ENCODE measurements around the gene DOK3.

The DOK3 gene, protein sequence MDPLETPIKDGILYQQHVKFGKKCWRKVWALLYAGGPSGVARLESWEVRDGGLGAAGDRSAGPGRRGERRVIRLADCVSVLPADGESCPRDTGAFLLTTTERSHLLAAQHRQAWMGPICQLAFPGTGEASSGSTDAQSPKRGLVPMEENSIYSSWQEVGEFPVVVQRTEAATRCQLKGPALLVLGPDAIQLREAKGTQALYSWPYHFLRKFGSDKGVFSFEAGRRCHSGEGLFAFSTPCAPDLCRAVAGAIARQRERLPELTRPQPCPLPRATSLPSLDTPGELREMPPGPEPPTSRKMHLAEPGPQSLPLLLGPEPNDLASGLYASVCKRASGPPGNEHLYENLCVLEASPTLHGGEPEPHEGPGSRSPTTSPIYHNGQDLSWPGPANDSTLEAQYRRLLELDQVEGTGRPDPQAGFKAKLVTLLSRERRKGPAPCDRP

DNA sequence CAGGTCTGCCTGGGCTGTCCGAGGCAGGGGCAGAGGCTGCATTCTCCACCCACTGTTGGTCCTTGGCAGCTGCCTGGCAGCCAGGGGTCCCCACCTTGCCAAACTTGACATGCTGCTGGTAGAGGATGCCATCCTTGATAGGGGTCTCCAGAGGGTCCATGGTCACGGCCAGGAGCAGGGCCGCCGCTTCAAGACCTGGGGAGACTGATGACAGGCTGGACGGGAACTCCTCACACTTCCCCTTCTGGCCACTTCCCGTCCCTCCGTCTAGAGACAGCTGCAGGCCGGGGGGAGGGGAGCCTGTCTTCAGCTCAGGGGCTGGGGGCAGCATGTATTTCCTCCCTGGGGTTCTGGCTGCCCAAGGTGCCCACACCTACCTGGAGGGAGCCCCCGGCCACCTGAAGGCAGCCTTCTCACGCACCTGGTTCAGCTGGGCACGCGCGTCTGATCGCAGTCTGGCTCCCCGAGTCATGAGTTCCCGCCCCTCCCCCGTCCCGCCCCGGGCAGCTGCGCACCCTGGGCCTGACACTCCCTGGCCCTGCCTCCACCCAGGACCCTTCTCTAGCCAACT lies at the start of gene DOK3:
TSS of gene DOK3 (minus strand) at position 446 of the 571 bp plus-strand sequence. CDS start at position 160, 286 bp downstream.
- DNase-seq (ENCODE audit: low spot score), result no peak

DNA sequence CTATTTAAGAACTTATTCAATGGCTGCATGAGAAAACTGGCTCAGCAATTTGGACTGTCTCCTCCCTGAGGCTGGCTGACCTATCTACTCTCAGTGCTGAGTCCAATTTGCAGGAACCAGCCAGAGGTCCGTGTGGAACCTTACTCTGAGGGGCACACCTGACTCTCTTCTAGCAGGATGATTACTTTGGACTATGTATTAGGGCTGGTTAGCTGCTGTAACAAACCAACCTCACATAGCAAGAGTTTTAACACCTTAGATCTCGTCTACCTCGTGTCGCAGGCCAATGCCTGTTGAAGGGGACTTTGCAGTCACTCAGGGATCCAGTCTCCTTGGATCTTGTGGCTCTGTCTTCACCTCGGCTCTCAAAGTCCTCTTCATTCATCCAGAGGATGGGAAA lies 48.2 kb upstream of the DOK3 start:
- DNase-seq (ENCODE audit: low spot score), result no peak

DNA sequence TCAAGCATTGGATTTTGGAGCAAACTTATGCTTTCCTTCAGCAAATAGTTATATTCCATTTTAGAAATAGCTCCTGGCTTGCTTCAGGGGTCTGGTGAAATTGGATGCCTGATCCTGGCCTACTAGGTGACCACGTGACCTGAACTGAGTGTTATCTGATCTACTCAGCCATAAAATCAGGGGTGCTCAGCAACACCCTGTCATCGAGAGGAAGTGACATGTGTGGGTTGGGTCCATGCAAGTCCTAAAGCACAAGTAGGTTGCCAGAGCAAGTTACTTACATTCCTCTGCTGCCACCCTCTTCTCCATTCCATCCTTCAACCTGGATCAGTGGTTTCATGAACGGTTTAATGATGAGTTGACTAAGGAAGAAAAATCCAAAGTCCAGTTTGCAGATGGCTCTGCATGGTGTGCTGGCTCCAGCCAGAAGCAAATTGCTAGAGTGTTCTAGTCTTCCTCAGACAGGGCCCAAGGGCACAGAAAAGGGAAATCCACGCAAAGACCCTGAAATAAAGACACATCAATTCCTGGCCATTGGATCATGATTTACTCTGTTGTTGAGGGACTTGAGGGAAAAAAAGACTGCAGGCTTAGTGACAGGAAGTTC lies 47.5 kb upstream of the DOK3 start:
- no peak for DNase-seq (ENCODE audit: low spot score)

DNA sequence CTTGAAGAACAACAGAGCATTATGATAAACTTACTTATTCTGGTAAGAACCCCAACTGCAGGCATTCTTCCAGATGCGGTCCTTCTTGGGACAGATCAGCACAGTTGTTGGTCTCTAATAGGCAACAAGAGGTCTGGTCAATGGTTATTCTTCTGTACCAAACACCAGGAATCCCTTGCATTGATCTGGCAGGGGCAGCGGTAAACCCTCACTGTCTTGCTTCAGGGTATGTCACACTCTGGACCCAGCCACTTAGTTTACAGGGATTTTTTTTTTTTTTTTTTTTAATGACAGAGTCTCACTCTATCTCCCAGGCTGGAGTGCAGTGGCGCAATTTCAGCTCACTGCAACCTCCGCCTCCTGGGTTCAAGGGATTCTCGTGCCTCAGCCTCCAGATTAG lies 46.0 kb upstream of the DOK3 start:
- DNase-seq (ENCODE audit: low spot score), result no peak

DNA sequence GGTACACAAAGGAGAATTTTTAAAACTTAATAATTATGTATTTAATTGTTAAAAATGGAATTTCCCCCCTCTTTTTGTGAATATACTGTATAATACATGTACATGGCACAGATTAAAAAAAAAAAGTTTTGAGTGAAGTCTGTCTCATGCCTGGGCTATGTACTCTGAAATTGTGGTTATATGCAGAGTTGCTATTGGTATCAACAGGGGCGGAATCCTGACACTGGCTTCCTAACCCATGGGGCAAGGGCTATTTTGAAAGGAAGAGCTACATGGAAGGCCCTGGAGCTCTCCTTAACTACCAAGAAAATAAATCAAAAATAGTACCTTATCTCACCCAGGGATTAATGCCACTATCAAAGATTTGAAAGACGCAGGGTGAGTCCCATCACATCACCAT lies 45.6 kb upstream of the DOK3 start:
- no peak for DNase-seq (ENCODE audit: low spot score)

DNA sequence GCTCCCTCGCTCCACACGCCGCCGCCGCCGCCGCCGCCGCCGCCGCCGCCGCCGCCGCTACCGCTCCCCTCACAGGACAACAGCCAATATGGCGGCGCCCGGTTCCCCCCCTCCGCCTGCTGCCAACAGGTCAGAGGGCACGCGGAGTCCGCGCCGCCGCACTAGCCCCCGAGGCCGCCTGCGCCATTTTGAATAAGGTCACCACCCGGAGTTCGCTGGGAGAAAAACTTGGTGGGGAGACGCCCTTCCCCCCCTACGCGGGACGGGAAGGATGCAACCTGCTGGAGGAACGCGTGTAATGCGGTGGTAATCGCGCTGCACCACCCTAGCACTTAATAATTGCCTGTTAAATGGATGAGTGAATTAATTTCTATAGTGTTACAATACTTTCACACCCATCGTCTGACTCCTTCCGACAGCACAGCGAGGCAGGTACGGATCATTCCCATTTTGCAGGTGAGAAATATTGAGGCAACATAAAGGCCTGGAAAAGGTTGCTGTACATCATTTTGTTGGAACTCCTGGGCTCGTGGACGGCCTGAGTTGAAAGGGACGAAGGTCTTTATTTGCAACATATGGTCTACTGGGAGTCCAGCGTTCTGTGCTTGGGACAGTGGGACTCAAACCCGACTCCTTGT lies 45.0 kb upstream of the DOK3 start, which contains the start of gene FAM193B:
TSS of gene FAM193B (minus strand) at position 90 of the 638 bp plus-strand sequence. CDS start 105 bp downstream, outside the sequence.
- DNase-seq (ENCODE audit: low spot score), result peak; percentile 89

DNA sequence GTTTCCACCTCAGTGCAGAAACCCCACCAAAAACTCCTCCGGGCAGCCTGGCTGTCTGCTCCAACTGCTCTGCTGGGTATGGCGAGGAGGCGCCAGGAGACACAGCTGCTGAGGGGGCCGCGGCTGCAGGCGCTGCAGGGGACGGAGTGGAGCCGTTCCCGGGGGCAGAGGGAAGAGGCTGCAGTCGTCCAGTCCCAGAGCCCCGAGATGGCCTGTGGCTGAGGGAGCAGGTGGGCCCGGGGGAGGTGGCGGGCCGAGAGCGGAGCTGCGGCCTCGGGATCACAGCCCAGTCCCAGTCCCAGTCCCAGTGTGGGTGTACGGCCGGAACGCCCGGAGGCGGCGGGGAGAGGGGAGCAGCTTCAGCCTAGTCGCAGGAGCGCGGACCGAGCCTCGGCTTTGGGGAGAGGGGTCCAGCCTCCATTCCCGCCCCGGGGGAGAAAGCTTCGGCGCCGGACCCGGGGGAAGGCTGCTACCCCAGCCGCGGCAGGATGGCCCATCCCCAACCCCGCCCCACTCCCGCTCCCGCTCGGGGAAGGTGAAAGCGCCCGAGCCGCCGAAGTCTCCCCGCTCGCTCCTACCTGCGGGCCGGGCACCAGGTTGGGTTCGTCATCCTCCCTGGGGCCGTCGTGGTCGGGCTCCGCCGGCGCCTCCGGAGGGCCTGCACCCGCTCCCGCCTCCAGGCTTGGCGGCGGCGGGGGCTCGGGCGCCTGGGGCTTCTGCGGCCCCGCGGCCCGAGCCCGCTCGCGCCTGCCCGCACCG lies 44.2 kb upstream of the DOK3 start:
- DNase-seq (ENCODE audit: low spot score), result no peak

DNA sequence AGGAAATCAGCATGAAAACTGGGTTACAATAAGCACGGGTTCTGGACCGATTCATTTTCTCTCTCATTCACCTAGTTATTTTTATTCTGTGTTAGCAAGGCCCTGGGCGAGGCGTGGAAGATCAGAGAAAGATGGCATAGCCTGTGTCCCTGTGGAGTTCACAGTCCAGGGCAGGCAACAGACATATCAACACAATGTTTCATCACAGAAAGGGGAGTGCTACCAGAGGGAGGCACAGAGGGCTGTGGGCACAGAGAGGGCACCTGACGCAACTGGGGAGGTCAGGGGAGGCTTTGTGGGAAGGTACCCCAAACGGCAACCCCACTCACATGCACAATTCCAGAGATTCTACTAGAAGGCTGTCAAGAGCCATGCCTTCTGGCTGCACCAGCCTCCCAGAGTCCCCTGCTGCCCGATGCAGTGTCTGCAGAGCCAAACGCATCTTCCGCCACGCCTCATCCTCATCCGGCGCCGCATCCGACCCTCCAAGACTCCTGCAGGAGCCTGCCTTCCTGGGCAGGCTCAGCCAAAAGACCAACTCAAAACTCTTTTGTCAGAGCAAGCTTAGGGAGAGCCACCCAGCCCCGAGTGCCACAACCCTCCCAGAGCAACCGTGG lies 43.3 kb upstream of the DOK3 start:
- DNase-seq (ENCODE audit: low spot score), result no peak

DNA sequence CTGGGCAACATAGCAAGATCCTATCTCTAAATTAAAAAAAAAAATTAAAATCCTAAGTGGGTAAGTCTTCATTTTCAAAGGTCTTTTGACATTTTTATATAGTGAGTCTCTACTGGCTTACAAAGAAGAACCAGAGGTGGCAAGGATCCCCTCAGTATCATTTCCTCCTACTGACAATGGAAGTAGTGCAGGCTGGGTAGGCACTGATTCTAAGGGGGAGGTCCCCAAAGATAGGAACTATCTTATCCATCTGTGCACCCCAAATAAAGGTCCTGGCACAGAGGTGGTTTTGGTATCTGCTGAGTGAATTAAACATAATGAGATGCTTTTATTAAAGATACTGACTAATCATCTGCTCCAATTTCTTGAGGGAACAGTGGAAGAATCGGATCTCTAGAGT lies 40.5 kb upstream of the DOK3 start:
- DNase-seq (ENCODE audit: low spot score), result no peak

DNA sequence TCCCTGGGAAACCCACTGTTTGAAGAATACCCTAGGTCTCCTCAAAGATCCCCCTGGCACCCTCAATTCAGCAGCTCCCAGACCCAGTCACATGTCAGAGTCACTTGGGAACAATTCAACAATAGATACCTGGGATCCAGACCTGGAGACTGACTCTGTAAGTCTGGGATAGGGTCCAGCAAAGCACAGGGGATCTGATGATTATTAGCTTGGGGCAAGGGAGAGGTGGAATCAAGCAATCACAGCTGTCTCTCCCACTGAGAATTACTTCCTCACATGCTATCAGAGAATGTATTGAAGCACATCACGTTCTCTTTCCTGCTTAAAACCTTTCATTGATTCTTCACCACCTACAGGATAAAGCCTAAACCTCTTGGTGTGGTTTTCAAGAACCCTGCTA lies 38.9 kb upstream of the DOK3 start:
- no peak for DNase-seq (ENCODE audit: low spot score)

DNA sequence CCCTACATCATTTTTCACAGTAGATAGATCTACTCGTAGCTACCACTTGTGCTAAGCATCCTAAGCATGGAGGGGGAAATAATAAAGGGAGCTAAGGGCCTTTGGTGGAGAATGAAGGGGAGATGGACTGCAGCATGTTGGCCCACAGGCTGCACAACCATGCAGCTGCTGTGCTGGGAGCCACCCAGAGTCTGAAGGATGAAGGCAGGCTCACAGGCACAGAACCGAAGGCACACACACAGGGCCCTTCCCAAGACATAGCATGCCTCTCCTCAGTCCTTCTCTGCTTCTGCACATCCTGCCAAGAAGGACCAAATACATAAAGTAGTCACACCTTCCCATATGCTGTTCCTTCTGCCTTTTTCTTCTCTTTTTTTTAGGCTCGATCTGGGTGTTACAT lies 38.1 kb upstream of the DOK3 start:
- no peak for DNase-seq (ENCODE audit: low spot score)

DNA sequence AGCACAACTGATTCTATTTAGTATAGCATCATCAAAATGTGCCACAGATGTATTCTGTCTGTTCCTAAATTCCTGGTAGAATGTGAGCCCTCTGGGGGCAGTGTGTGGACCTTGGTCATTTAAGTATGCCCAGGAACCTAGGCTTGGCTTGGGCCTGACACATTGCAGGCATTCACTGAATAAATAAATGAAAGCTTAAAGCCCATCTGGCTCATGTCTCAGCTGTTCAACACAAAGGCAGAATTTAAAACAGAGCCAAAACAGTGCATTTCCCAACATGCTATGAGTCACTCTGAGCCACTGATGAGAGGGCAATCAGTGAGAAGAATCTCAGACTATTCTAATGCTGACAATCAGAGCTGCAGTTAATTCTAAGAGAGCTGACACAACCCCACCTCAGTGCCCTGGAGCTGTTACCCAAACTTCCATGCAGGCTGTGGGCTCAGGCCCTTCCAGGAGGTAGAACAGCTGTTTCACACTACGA lies 36.7 kb upstream of the DOK3 start:
- DNase-seq (ENCODE audit: low spot score), result no peak

DNA sequence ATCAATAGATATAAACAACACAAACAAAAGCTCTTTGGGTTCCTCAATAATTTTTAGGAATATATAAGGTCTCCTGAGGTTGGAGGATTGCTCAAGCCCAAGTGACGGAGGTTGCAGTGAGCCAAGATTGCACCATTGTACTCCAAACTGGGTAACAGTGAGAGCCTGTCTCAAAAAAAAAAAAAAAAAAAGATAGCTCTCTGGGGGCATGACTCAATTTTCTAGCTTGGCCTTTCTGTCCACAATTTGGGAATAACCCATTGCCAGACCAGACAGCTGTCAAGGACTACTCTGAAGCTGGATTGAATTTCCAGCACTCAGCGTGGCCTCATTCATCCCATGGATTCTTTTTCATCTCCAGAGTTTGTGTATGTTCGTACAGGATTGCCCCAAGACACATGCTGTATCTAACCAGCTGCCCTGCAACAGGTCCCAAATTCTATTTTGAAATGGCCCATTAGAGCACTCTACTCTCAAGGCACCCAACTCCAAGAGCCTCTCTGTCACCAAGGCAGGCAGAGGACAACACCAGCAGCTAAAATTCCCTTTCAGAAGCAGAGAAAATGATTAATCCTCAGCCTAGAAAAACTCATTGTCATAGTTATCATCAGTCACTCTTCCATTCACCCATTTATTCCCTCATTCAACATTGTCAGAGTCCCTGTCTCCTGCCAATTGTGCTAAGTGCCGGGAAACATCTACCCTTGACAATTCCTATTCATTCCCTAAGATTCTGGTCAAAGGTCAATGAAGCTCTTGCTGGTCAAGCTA lies 36.0 kb upstream of the DOK3 start:
- DNase-seq (ENCODE audit: low spot score), result no peak

DNA sequence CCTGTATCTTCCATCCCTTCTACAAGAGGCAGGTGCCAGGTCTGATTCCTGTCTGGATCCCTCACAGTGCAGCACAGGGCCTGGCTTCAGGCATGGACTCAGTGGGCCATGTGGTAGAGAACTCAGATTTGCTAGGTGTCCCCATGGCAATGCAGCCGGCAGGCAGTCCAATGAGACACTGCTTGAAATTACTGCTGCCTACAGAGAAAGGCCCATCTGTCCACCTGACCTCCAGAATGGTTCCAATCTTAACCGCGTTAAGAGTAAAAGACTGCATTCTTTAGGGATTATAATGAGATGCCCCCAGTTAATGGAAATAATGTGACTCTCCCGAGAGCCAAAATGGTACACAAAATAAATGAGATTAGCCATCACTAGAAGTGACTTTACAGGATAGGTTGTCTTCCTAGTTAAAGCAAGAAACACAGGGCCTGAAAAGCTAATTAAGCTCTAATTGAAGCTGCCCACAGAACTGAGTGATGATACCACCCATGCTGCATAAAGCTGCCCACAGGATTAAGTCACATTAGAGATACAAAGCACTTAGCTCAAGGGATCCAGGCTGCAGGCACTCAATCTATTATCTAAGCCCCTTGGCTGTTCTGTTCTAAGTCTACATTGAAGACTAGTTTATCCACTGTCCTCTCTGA lies 33.3 kb upstream of the DOK3 start:
- DNase-seq (ENCODE audit: low spot score), result peak; percentile 60

DNA sequence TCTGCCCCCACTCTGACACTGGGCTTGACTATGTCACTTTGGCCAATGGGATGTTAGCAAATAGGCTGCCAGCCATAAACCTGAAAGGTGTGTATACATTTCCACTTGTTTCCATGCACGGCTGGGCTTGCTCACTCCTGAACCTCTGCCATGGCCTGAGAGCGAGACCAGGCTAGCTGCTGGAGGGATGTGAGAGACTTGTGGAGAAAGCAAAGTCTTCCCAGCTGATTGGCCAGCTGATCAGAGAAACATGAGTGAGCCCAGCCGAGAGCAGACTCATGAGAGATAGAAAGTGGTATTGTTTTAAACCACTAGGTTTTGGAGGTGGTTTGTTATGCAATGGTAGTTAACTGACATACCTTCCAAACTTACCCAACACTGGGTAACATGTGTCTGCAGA lies 30.8 kb upstream of the DOK3 start:
- no peak for DNase-seq (ENCODE audit: low spot score)

DNA sequence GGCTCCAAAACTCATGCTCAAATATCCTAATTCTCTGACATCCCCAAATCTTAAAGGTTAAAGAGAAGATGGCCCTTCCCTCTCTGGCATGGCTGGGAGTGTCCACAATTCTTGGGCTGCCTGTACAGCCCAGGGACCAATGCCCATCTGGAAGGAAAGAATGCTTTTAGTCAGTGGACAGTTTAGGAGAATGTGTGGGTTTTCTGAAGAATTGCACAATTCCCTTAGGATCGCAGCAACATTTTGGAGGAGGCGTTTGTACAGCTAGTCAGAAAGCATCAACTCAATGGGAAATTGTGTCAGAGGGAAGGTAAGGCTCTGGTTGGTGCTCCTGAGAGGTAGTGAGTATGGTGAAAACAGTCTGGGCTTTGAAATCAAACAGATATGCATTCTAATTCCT lies 29.8 kb upstream of the DOK3 start:
- DNase-seq (ENCODE audit: low spot score), result no peak

DNA sequence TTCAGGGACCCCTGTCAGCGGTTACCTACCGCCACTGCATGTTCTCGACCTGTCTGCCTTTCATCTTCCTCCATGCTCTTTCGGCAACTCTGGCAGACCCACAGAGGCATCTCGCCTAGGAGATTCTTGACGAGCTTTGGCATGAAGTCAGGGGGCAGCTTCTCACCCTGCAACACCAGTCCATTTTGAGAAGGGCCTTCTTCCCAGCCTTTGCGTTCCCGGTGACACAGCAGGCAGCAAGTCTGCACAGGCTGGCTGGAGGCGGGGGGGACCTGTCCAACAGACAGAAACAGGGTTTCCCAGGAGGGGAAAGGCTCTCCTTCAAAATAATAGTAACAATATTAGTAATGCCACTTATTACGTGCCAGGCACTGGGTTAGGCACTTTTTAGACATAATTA lies 29.2 kb upstream of the DOK3 start:
- no peak for DNase-seq (ENCODE audit: low spot score)

DNA sequence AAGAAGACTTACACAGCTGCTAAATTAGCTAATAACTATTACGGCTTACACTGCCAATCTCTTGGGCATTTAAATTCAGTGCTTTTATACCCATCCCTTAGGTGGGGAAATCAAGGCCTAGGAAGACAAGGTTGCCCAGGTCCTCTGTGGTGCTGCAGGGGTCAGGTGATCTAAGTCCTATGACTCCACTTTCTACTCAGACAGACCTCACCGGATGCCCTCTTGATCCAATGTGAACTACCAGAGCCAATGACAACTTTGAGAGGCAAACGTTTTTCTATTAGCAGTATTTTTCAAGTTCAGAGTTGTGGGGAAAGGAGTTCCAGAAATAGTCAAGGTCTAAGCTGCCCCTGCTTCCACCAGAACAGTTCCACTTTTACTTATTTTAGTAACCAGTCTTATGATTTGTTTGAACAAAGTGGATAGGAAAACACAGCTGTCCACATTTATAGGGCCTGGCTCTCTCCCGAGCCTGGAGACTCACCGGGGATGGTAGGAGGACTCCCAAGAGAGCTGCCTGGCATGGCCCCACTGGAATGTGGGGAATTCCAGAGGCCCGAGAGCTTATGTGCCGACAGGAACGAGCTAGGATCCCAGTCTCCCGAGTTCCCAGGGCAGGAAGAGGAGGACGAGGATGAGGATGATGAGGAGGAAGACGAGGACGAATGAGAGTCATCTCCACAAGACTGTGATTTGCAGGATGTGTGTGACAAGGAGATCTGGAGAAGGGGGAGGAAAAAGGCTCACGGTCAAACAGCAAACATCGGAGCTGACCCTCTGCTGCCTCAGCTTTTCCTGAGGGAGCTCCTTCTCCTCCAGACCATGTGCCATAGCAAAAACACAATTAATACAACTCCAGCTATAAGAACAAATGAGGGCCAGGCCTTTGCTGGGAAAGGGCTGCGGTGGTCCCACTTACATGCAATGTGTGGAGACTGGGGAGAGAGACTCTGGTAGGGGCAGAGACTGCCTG lies 28.0 kb upstream of the DOK3 start:
- no peak for DNase-seq (ENCODE audit: low spot score)

DNA sequence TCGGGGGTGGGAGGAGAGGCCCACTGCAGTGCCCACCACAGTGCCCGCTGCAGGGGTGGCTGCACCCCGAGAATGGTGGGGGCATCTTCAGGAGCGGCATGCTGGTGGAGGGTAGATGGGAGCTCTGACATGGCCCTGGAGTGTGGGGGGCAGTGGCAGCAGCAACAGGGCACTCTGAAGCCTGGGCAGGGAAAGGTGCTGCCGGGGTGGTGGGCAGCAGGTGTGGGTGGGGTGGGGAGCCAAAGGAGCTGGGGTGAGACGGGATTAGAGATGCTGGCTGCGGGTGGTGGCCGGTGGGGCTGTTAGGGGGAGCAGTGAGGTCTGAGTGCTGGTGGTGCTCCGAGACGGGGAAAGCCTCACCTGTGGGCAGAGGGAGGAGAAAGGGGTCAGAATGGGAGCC lies 26.8 kb upstream of the DOK3 start:
- no peak for DNase-seq (ENCODE audit: low spot score)

Data from cerebellar cortex (tissue), 1 donor.